ENCODE measurements around the gene INKA2.
A peak's percentile ranks its signal among the peaks of the same experiment; 100 is the strongest.
"Not testable (repeated sequence)": the region's sequence is repeated elsewhere in the genome, so short reads cannot be mapped to it uniquely, and the experiment has no call there.

INKA2 gene

GRCh38 chr1:111745675-111746613 is 6.7 kb upstream of the INKA2 start:
- no peak overlapping the region for H3K4me3 ChIP-seq (ENCODE audit: low read depth, low read length)
- TF ChIP-seq, protein P1, sequence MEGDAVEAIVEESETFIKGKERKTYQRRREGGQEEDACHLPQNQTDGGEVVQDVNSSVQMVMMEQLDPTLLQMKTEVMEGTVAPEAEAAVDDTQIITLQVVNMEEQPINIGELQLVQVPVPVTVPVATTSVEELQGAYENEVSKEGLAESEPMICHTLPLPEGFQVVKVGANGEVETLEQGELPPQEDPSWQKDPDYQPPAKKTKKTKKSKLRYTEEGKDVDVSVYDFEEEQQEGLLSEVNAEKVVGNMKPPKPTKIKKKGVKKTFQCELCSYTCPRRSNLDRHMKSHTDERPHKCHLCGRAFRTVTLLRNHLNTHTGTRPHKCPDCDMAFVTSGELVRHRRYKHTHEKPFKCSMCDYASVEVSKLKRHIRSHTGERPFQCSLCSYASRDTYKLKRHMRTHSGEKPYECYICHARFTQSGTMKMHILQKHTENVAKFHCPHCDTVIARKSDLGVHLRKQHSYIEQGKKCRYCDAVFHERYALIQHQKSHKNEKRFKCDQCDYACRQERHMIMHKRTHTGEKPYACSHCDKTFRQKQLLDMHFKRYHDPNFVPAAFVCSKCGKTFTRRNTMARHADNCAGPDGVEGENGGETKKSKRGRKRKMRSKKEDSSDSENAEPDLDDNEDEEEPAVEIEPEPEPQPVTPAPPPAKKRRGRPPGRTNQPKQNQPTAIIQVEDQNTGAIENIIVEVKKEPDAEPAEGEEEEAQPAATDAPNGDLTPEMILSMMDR (IDR thresholded peaks at IDR 0.05; ENCODE audit: borderline replicate concordance, insufficient read depth, low read depth, low read length) = no peak

DNA sequence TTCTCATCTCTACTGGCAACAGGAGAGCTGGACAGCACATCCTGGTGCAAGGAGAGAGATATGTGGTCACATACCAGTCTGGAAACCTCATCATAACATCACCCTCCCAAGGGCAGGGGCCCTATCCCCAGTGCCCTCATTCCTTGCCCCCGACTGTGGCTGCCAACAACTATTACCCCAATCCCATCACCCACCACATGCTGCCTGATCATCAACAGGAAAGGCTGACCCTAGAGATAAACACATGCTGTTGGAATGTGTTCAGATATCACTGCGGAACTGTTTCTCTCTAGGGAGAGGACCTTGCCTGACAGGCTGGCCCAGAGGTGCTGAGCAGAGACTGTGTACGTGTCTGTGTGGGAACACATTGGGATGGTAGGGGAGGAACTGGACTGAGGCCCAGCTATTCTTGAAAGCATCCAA is 4.5 kb upstream of the INKA2 start:
- TF ChIP-seq, protein P1 (IDR thresholded peaks at IDR 0.05; ENCODE audit: borderline replicate concordance, insufficient read depth, low read depth, low read length) = no peak
- no peak overlapping the region for H3K4me3 ChIP-seq (ENCODE audit: low read depth, low read length)

DNA sequence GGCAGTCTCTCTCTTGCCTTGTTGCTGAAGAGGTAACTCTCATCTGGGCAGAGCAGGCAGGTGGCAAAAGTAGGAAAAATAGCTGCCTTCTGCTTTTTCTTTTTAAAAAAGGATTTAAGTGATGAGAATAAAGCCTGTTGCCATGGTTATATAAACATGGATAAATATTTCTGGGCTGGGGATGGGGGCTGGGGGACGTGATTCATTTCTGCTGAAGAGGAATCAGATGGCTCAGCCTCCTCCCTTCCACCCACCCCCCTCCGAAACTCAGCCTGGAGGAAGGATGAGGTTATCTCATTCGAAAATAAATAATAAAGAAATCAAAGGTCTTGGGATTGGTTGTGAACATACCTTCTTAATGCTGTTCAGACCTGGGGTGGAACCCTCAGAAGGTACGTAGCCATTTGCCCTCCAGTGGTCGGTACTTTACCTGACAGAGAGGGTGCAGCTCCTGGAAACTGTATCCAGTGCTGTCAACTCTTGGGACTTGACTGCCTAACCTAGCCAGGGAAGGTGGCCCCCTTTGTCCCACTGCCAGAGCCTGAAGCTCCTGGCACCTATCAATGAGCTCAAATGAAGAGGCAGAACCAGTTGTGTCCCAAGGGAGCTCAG is 3.8 kb upstream of the INKA2 start:
- TF ChIP-seq, protein P1 (IDR thresholded peaks at IDR 0.05; ENCODE audit: borderline replicate concordance, insufficient read depth, low read depth, low read length) = no peak
- H3K4me3 ChIP-seq (ENCODE audit: low read depth, low read length) = no peak overlapping the region

GRCh38 chr1:111742292-111742691 is 3.1 kb upstream of the INKA2 start:
- H3K4me3 ChIP-seq (ENCODE audit: low read depth, low read length) = not testable (repeated sequence)

- TF ChIP-seq, protein P1 (IDR thresholded peaks at IDR 0.05; ENCODE audit: borderline replicate concordance, insufficient read depth, low read depth, low read length) = no peak
- peak overlapping the region; percentile 52 for H3K4me3 ChIP-seq (ENCODE audit: low read depth, low read length)
Observed at GRCh38 chr1:111739925-111740765, 950 bp upstream of the INKA2 start.

DNA sequence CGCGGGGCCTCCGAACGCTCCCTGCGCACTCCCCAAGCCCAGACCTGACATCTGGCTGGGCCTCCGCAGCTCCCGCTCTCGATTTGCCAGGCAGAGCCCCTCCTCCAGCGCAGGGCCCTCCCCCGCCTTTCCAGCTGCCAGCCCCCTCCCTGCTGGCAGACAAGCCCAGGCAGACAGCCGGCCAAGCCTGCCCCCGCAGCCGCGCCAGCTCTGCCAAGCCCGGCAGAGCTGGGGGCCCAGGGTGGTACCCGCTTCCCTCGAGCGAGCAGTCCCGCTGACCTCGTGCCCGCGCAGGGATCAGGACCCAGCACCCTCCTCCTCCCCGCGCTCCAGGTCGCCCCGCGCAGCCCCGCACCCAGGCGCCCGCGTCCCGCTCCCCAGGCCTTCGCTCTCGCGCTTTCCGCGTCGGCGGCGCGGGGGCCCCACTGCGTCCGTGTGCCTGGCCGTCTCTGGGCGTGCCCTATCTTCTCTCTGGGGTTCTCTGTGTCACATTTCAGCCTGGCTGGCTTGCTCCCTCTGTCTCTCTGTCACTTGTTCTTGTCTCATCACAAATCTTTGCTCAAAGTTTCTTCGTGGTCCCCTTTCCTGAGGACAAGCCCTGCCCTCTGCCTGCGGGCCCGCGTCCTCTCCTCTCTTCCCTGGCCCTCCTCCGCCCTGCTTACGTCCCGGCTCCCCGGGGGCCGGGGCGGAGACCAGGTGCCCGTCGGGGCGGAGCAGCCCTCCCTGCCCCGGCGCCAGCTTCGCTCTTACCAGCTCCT is 580 bp downstream of the INKA2 start:
- peak overlapping the region; percentile 52 for H3K4me3 ChIP-seq (ENCODE audit: low read depth, low read length)
- TF ChIP-seq, protein P1 (IDR thresholded peaks at IDR 0.05; ENCODE audit: borderline replicate concordance, insufficient read depth, low read depth, low read length) = no peak

GRCh38 chr1:111738133-111738435 is 1.1 kb downstream of the INKA2 start:
- H3K4me3 ChIP-seq (ENCODE audit: low read depth, low read length) = peak overlapping the region; percentile 52
- TF ChIP-seq, protein P1 (IDR thresholded peaks at IDR 0.05; ENCODE audit: borderline replicate concordance, insufficient read depth, low read depth, low read length) = no peak
